ENCODE data around the gene COL24A1. TPM values are rescaled to one million over a fixed set of nuclear protein-coding genes. Genes with fewer than 3 reads are reported as not detected.

The COL24A1 gene
- total and polyA plus RNA-seq, 2 of the 13 experiments (the other 11 are each of a cell fraction or from before 2014, with no cell fraction given): 0.04 to 0.13 TPM

DNA sequence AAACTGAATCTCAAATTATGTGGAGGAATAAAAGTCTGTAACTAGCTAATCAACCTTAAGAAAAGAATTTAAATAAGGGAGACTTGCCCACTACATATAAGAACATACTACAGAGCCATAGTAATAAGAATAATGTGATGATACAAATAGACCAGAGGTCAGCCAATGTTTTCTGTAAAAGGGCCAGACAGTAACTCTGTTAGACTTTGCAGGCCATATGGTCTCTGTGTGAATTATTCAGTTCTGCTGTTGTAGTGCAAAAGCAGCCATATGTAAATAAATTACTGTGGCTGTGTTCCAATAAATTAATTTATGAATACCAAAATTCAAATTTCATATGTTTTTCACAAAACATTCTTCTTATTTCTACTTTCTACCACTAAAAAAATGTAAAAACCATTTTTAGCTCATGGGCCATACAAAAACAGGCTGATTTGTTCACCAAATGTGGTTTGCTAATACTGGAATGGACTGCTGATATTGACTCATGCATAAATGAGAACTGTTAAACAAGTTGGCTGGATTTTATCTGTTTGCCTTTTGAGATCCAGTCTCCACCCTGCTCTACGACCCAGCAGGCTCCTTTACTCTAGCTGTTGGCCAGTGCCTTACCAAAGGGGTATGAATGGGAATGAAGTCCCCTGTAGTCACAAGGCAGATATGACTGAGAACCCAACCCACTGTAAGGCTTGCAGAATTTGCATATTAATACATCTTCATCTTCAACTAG lies 350.2 kb downstream of the COL24A1 start (continued):
- TF ChIP-seq EZH2 (conservative IDR thresholded peaks at IDR 0.05; ENCODE audit: low read depth, low read length): no peak
- no peak for TF ChIP-seq FOXK1 (CRISPR knock-in tag; IDR thresholded peaks at IDR 0.05; ENCODE audit: borderline replicate concordance, low read depth)
- TF ChIP-seq, protein P1, sequence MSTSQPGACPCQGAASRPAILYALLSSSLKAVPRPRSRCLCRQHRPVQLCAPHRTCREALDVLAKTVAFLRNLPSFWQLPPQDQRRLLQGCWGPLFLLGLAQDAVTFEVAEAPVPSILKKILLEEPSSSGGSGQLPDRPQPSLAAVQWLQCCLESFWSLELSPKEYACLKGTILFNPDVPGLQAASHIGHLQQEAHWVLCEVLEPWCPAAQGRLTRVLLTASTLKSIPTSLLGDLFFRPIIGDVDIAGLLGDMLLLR (CRISPR knock-in tag; IDR thresholded peaks at IDR 0.05): no peak
- TF ChIP-seq U2AF1 (optimal IDR thresholded peaks at IDR 0.05; ENCODE audit: low read depth, low read length): no peak
- TF ChIP-seq HOXD1 (CRISPR knock-in tag; IDR thresholded peaks at IDR 0.05): no peak

DNA sequence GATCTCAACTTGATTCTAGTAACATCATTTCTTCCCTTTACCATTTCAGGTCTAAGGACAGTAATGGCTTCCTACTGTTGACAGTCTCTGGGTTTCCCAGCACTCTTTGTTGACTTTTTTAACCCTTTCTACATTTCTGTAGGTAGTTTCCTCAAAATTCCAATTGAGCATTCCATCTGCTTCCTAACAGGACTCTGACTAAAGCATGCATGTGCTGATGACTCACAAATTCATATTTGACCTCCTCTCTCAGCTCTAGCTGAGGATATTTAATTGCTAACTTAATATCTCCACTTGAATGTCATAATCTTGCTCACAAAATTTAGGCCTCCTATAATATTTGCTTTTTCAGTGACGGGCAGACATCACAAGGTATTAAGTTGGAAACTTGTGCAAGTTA lies 355.1 kb downstream of the COL24A1 start:
- H3K4me2 ChIP-seq (ENCODE audit: low read depth, low read length): no peak overlapping the region
- ChIA-PET CTCF (ENCODE audit: low intra/inter-chr PET ratio, low total read pairs) (no interaction called here), POLR2A (no interaction called here)
- no peaks in the 10 kb centered on the region for H3K4me1 ChIP-seq (ENCODE audit: insufficient read depth, low read length)
- H2AFZ ChIP-seq (ENCODE audit: low read length): no peak overlapping the region
- DNase-seq (ENCODE audit: low spot score) (no peak), FAIRE-seq (no peak), ATAC-seq (no peak)
- no peaks in the 10 kb centered on the region for H3K27me3 ChIP-seq (ENCODE audit: control insufficient read depth in 1 of 2, insufficient read depth in 2 of 2, low read length in 2 of 2)
- no peaks in the 10 kb centered on the region for H3K79me2 ChIP-seq (ENCODE audit: insufficient read depth, low read length)
- no TSS peak for BruUV-seq (replicated peaks)
- in situ Hi-C loops (cut with HindIII; ENCODE audit: extremely low pct_ligation_motif_present, low pct_unique_long_range_greater_than_20kb): no loop called here
- H3K4me3 ChIP-seq (replicated peaks in 1 of 3; ENCODE audit: insufficient read depth in 1 of 3, low read depth in 2 of 3, low read length in 3 of 3): no peak overlapping the region
- TF ChIP-seq ATRX (CRISPR knock-in tag; IDR thresholded peaks at IDR 0.05; ENCODE audit: borderline replicate concordance): no peak
- no peak for TF ChIP-seq ZNF343 (CRISPR knock-in tag; IDR thresholded peaks at IDR 0.05)
- no peak for TF ChIP-seq ATF1 (CRISPR knock-in tag; IDR thresholded peaks at IDR 0.05)
- no peak for TF ChIP-seq KLF12 (CRISPR knock-in tag; IDR thresholded peaks at IDR 0.05; ENCODE audit: borderline replicate concordance)
- TF ChIP-seq ZNF124 (CRISPR knock-in tag; IDR thresholded peaks at IDR 0.05): no peak
- TF ChIP-seq MBNL3 (CRISPR knock-in tag; conservative IDR thresholded peaks at IDR 0.05): no peak
- no peak for TF ChIP-seq HOXA5 (CRISPR knock-in tag; IDR thresholded peaks at IDR 0.05)
- no peak for TF ChIP-seq ZNF703 (CRISPR knock-in tag; IDR thresholded peaks at IDR 0.05; ENCODE audit: borderline replicate concordance)
- intact Hi-C loops (cut with micrococcal nuclease; ENCODE audit: unreplicated experiment): no loop called here
- no peak overlapping the region for H3K27ac ChIP-seq (ENCODE audit: extremely low read length, insufficient read depth, low read length)
- H4K20me1 ChIP-seq (ENCODE audit: insufficient read depth, low read length): no peaks in the 10 kb centered on the region
- H3K36me3 ChIP-seq (replicated peaks in 1 of 2; ENCODE audit: control insufficient read depth in 1 of 2, insufficient read depth in 2 of 2, low read length in 2 of 2): no peaks in the 10 kb centered on the region
- H3K9ac ChIP-seq (ENCODE audit: insufficient read depth, low read depth, low read length): no peak overlapping the region
- WGBS (ENCODE audit: low lambda C conversion rate): 4% methylated on average over 1 of the region's 1 CpG
- no peaks in the 10 kb centered on the region for H3K9me3 ChIP-seq (ENCODE audit: low read length)
